ENCODE results near the gene ATXN2L.
A peak's percentile ranks its signal among the peaks of the same experiment; 100 is the strongest.
"Not testable (repeated sequence)": the region's sequence is repeated elsewhere in the genome, so short reads cannot be mapped to it uniquely, and the experiment has no call there.

The ATXN2L gene

DNA sequence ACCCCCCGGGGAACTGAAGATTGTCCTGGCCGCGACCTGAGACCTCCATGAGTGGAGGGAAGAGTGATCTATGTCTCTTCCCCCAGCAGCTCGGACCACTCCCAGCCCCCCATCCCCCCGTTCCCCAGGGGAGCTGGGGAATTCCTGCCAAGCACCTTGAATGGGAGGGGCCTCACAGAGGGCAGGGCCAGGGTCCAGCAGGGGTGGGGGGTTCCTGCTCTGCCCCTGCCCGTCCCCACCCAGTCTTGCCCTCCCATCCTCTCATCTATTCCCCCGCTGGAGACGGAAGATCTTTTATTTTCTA is 13.9 kb downstream of the ATXN2L start:
- no peak for DNase-seq (ENCODE audit: low read depth)

DNA sequence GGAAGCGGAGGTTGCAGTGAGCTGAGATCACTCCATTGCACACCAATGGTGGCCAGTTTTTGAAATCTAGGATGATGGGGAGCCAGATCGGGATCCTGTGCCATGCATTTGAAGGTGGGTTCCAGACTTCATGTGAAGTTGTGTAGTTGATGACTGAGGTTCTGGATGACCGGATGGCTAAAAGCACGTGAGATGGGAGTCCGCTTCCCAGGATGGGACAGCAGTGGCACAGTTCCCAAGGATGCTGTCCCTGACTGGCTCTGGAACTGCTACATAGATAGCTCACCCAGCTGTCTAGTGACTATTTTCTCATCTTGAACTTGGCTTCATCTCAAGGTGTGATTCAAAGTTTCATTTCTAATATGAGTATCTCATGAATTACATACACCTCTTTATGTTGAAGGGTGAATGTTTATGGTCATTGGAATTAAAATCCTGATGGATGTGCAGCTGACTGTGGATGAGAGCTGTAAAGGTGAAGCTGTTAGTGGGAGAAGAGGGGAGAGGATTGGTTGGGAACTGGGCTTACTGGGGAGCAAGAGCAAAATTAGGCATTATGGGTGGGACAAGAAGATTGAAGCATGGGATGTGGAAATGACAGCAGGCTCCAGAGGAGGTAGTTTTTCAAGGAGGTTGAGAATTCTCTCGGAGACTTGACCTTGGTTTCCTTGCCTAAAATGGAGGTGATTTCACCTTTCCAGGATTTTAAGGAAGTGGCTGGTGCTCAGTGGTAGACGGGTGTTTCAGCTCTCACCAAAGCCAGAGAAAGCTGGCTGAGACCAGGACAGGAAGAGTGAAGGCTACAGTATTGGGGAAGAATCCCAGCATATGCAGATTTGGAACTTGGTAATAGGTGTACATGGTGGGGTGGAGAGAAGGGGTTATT is 15.1 kb downstream of the ATXN2L start:
- no peak for DNase-seq (ENCODE audit: low read depth)

DNA sequence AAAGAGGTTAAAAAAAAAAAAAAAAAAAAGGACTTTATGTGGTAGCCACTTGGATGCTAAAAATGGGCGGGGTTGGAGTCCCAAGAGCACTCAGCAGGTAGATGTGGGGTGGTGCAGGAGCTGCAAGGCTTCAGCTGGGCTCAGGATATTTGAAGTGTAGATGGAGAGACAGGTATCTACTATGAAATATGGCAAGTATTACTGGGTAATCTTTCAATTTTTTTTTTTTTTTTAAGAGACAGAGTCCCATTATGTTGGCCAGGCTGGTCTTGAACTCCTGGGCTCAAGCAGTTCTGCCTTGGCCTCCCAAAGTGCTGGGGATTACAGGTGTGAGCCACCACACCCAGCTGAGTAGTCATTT is 15.7 kb downstream of the ATXN2L start:
- no peak for DNase-seq (ENCODE audit: low read depth)

- no peak for DNase-seq (ENCODE audit: low read depth)
These were observed 16.3 kb downstream of the ATXN2L start for GRCh38 chr16:28839004-28839639.

- DNase-seq (ENCODE audit: low read depth) = no peak
These were observed 17.1 kb downstream of the ATXN2L start for GRCh38 chr16:28839899-28840298.

DNA sequence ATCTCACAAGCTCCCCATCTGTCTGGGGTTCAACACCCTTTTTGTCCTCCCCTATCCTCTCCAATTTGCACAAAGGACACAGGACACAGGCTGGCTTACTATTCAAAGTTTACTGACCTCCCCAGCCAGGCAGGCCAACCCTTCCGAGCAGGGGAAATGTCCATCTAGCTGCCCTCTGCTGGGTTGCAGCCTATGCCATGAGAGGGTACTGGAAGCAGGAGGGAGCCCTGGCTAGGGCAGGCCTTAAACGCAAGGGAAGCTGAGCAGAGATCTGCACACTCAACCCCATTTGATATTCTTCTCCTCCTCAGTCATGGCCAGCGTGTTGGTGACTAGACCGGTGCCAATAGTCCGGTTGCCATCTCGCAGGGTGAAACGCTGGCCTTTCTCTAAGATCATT is 19.9 kb downstream of the ATXN2L start:
- no peak for DNase-seq (ENCODE audit: low read depth)

DNA sequence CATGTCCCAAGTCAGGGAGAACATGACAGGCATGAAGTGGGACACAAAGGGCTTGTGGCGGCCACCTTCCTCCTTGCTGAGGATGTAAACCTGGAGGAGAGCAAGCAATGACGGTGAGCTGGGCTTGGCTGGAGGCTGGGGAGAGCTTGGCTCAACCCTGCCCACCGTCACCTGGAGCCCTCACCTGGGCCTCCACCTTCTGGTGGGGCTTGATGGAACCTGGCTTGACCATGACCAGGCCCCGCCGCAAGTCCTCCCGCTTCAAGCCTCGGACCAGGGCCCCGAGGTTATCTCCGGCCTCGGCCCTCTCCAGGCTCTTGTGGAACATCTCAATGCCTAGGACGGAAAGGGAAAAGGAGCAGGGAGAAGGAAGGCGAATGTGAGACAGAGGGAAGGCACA is 21.0 kb downstream of the ATXN2L start:
- no peak for DNase-seq (ENCODE audit: low read depth)

- DNase-seq (ENCODE audit: low read depth) = no peak
These were observed 21.6 kb downstream of the ATXN2L start for GRCh38 chr16:28844226-28844885.

GRCh38 chr16:28845293-28845692 is 22.5 kb downstream of the ATXN2L start:
- no peak for DNase-seq (ENCODE audit: low read depth)

DNA sequence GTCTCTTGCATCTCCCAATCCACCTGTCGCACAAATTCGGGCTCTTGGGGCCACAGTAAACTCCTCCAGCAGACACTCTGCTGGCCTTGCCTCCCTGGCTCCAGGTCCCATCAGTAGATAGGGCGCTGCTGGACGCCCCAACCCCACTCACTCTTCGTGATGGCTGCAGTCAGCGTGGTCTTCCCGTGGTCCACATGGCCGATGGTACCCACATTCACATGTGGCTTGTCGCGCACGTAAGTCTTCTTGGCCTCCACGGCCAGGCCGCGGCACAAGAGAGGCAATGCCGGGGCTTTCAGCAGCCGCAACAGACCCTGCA is 22.9 kb downstream of the ATXN2L start:
- no peak for DNase-seq (ENCODE audit: low read depth)

DNA sequence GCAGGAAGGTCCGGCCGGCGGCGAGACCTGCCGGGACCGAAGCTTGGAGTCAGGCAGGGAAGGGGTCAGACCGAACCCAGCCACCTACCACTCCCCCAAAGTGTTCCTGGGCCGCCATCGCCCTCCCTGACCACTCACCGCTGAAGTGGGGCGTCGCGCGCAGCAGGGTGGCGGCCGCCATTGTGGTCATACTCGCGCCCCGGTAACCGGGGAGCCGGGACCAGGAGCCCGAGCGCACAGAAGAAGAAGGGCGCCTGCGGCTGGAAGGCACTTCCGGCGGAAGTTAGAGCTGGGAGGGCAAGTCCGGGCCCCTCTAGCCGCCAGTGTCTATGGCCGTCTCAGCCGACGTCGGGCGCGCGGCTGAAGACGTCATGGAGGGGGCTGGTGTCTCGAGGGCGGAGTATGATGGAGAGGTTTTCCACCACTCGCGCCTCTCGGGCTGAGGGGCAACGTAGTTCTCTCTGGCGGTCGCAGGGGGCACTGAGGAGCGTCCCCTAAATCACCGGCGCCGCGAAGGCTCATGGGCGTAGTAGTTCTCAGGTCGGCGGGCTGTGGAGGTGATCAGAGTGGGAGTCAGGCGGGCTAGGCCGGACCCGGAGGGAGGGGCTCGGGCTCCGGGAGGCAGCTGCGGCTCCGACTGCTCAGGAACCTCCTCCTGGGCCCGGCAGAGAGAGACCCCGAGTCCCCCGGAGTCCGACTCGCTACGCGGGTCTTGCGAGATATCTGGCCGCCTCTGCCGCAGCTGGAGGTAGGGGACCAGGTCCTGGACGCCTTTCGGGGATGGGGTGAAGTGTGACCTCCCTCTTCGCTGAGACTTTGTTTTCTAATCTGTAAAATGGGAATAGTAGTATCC is 23.5 kb downstream of the ATXN2L start, which contains the start of gene TUFM:
Gene TUFM, minus strand, starts transcription at position 269 of the 853 bp plus-strand sequence. Its CDS starts 79 bp downstream, at position 190.
- DNase-seq (ENCODE audit: low read depth) = peak; percentile 93

GRCh38 chr16:28846933-28847273 is 24.1 kb downstream of the ATXN2L start:
- DNase-seq (ENCODE audit: low read depth) = no peak

DNA sequence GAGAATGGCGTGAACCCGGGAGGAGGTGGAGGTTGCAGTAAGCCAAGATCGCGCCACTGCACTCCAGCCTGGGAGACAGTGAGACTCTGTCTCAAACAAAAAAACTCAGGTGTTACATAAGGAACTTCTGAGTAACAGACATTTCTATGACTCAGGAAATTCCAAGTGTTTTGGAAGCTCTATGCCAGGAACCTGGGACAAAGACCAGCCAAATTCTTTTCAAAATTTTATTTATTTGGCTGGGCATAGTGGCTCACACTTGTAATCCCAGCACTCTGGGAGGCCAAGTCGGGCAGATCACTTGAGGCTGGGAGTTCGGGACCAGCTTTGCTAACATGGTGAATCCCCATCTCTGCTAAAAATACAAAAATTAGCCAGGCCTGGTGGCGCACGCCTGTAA is 35.6 kb downstream of the ATXN2L start:
- DNase-seq (ENCODE audit: low read depth) = no peak

GRCh38 chr16:28859326-28859725 is 36.5 kb downstream of the ATXN2L start:
- DNase-seq (ENCODE audit: low read depth) = no peak

- no peak for DNase-seq (ENCODE audit: low read depth)
These were observed 41.4 kb downstream of the ATXN2L start for GRCh38 chr16:28863929-28864793.

- no peak for DNase-seq (ENCODE audit: low read depth)
These were observed 42.3 kb downstream of the ATXN2L start for GRCh38 chr16:28865001-28865688.

GRCh38 chr16:28865722-28866453 is 43.1 kb downstream of the ATXN2L start:
- DNase-seq (ENCODE audit: low read depth) = no peak

DNA sequence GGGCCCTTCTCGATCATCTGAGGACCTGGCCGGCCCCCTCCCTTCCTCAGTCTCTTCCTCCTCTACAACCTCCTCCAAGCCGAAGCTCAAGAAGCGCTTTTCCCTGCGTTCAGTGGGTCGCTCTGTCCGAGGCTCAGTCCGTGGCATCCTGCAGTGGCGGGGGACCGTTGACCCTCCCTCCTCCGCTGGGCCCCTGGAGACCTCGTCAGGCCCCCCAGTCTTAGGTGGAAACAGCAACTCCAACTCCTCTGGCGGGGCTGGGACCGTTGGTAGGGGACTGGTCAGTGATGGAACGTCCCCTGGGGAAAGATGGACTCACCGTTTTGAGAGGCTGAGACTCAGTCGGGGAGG is 43.6 kb downstream of the ATXN2L start:
- DNase-seq (ENCODE audit: low read depth) = no peak

DNA sequence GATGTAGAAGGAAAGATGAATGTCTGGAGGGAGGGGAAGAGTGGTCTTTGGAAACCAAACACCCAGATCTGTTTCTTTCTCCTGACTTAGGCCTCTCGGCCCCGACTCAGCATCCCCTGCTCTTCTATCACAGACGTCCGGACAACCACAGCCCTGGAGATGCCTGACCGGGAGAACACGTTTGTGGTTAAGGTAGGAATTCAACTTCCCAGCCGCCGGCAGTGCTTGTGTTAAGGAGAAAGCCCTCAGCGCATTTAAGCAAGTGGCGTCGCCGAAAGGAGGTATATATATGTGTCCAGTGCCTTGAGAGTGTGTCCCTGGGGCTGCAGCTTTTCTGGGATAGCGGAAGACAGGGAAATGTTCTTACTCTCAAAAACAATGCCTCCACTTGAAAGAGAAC is 44.4 kb downstream of the ATXN2L start:
- no peak for DNase-seq (ENCODE audit: low read depth)

DNA sequence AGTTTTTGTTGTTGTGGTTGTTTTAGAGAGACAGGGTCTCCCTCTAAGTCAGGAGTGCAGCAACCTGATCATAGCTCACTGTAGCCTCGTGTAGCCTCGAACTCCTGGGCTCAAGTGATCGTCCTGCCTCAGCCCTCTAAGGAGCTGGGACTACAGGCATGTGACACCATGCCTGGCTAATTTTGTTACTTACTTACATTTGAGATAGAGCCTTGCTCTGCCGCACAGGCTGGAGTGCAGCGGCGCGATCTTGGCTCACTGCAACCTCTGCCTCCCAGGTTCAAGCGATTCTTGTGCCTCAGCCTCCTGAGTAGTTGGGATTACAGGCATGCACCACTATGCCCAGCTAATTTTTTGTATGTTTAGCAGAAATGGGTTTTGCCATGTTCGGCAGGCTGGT is 44.8 kb downstream of the ATXN2L start:
- not testable (repeated sequence) for DNase-seq (ENCODE audit: low read depth)

Measured in stimulated activated CD8-positive, alpha-beta memory T cell treated with anti-CD3 and anti-CD28 coated beads, Interleukin-15, amount 100 ng/mL, for 24 hours (primary cell).